GM19397 (cell line): Measurements from ENCODE around the gene STAT1.

Source experiments
- ATAC-seq: cut with Tn5 transposase; IDR thresholded peaks from one replicate; pipeline ENCODE4 v1.9.1; 2021; ENCODE audit warnings: mild to moderate bottlenecking, moderate library complexity; ENCODE audit not compliant: unreplicated experiment

STAT1 gene

GRCh38 chr2:191013932-191014652 lies at the start of gene STAT1:
TSS of gene STAT1 (minus strand) at chr2:191014171. CDS start at chr2:191010003, 4,168 bp downstream.
- ATAC-seq, result peak; percentile 81

GRCh38 chr2:191063584-191063983 lies 49.6 kb upstream of the STAT1 start:
- no peak for ATAC-seq

GRCh38 chr2:191061381-191061980 lies 47.5 kb upstream of the STAT1 start:
- no peak for ATAC-seq

- no peak for ATAC-seq
Observed at GRCh38 chr2:191059308-191059707, 45.3 kb upstream of the STAT1 start.

GRCh38 chr2:191056228-191056627 lies 42.3 kb upstream of the STAT1 start:
- no peak for ATAC-seq

GRCh38 chr2:191053256-191053655 lies 39.3 kb upstream of the STAT1 start:
- no peak for ATAC-seq

- ATAC-seq, result no peak
Observed at GRCh38 chr2:191051825-191052778, 38.1 kb upstream of the STAT1 start.

GRCh38 chr2:191051177-191051576 lies 37.2 kb upstream of the STAT1 start:
- no peak for ATAC-seq

- ATAC-seq, result no peak
Observed at GRCh38 chr2:191050640-191050987, 36.6 kb upstream of the STAT1 start.

- peak; percentile 86 for ATAC-seq
Observed at GRCh38 chr2:191049728-191050639, 36.0 kb upstream of the STAT1 start.

GRCh38 chr2:191048073-191048472 lies 34.1 kb upstream of the STAT1 start:
- ATAC-seq, result no peak

- ATAC-seq, result no peak
Observed at GRCh38 chr2:191045141-191045540, 31.2 kb upstream of the STAT1 start.

- ATAC-seq, result no peak
Observed at GRCh38 chr2:191043438-191043837, 29.5 kb upstream of the STAT1 start.

GRCh38 chr2:191041418-191042161 lies 27.6 kb upstream of the STAT1 start:
- ATAC-seq, result no peak

GRCh38 chr2:191039616-191040015 lies 25.6 kb upstream of the STAT1 start:
- ATAC-seq, result no peak

GRCh38 chr2:191038741-191039140 lies 24.8 kb upstream of the STAT1 start:
- no peak for ATAC-seq

GRCh38 chr2:191038241-191038725 lies 24.3 kb upstream of the STAT1 start:
- no peak for ATAC-seq

- ATAC-seq, result no peak
Observed at GRCh38 chr2:191037351-191037750, 23.4 kb upstream of the STAT1 start.

- no peak for ATAC-seq
Observed at GRCh38 chr2:191036363-191036762, 22.4 kb upstream of the STAT1 start.
